ENCODE measurements around the gene GPX4.

Gene GPX4

DNA sequence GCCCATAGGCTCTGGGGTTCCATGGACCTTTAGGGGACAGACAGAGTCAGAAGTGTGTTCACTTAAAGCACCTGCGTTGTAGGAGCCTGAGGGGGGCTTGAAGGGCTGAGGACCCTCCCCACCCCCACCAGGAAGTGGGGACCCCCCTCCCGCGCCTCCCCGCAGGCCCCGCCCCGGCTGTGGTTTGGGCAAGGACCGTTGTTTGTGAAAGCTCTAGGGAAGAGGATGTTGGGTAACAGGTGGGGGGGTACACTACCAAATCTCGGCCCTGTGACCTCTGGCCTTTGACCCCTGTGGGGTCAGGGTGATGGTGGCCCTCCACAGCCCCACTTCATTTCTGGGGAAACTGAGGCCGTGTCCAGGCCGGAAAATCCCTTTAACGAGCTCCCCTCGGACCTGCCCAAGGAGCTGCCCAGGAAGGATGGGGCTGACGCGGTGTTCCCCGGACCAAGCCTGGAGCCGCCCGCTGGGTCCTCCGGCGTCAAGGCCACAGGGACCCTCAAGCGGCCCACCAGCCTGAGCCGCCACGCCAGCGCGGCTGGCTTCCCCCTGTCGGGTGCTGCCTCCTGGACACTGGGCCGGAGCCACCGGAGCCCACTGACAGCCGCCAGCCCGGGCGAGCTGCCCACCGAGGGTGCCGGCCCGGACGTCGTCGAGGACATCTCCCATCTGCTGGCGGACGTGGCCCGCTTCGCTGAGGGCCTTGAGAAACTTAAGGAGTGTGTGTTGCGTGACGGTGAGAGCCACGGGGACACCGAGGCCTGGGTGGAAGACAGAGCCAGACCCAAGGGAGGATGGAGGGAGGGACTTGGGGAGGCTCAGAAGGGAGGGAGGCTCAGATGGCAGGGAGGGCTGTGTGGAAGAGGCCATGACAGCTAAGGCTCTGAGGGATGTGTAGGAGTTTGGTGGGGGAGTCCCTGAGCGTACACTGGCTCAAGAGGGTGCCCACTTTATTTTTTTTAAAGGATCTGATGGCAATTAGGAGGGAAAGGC lies 35.5 kb upstream of the GPX4 start:
- peak in 1 of 3 experiments; percentile 58 for DNase-seq (ENCODE audit: low read depth in 3 of 3)

DNA sequence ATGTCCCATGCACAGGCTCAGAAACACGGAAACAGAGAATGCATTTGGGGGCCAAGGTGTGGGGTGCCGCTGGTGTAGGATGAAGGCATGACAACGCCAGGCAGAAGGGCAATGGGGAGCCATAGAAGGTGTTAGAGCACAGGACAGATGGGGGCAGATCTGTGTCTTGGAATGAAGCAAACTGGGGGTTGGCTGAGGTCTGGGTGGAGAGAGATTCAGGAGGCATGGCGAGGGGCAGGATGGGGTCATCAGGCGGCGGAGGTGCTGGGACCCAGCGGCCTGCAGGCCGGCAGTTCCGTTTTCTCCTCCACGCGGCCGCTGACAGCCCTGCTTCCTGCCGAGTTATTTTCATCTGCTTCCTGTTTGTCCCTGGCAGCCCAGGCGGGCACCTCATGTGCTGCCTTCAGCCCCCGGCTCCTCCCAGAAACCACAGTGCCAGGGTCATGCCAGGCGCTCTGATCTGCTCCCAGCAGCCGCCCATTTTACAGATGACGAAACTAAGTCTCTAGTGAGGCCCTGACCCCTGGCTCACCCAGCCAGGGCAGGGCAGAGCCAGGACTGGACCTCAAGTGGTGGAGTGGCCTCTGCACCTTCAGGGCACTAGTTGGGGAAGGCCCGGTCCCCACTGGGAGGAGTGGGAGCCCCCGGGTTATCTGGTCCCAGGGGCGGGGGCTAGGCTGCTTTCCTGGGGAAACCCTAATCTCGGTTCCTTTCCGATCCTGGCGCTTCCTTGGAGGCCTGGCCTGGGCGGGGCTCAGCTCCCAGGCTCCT lies 34.6 kb upstream of the GPX4 start:
- DNase-seq (ENCODE audit: low read depth in 3 of 3), result peak in 1 of 3 experiments; percentile 61

DNA sequence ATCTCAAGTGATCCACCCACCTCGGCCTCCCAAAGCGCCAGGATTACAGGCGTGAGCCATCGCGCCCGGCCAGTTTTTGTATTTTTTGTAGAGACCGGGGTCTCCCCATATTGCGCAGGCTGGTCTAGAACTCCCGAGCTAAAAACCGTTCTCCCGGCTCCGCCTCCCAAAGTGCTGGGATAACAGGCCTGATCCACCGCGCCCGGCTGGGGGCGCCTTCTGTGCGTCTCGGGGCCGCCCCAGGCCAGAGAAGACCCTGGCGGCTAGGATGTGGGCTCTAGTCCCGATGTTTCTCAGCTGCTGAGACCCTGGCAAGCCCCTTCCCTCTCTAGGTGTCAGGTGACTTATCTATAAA lies 33.2 kb upstream of the GPX4 start:
- DNase-seq (ENCODE audit: low read depth in 3 of 3), result no peak

DNA sequence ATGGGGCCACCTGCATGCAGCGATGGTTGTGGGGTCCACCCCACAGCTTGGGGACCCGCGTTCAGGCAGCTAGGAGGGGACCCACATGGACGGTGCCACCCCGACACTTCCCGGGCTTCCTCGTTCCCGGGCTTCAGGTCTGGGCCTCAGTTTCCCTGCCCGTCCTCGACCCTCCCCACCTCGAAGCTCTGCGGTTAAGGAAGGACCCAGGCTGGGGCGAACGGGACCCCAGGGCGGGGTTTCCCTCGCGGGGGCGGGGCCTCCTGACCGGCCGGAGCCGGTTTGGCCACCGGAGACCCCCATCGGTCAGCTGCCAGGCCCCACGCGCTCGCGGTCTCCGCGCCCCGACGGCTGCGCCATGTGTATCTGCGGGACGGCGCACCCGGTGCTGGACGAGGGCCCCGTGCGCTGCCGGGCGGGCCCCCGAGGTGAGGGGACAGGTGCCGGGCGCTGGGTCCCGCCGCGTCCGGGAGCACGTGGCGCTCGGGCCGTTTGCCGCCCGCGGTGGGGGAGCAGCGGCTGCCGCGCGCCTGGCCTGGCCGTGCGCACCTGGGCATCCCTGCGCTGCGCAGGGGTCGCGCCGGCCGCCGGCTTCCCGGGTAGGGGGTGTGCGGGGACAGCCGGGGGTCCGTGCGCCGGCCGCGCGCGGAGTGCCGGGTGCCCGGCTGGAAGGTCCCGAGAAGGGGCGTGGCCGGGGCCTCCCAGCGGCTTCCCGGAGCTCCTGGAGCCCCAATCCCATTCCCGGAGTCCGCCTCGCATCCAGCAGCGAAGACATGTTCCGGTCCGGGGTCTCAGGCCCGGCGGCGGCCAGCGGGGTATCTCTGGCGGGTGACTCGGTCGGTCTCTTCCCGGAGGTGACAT lies 32.6 kb upstream of the GPX4 start:
- DNase-seq (ENCODE audit: low read depth in 3 of 3), result no peak

DNA sequence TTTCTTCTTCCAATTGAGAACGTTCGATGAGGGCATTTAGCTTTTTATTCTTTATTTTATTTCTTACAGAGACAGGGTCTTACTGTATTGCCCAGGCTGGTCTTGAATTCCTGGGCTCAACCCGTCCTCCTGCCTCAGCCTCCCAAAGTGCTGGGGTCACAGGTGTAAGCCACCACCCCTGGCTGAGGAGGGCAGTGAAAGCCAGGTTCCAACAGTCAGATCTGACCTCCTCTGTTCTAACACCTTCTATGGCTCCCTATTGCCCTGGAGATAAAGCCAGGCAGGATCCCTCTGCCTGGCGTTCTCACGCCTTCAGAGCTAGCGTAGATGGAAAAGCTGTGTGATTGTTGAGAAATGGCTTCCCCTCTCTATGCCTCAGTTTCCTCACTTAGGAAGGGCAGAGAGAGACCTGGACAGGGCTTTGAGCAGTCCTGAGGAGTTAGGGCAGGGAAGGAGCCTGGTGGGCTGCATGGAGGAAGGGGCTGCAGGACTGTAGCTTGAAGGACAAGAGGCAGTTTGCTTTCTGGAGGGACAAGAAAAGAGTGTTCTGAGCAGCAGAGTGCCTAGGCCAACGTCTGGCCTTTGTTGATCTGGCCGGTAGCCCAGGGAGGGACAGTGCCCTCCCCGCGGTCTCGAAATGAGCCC lies 31.3 kb upstream of the GPX4 start:
- DNase-seq (ENCODE audit: low read depth in 3 of 3), result no peak

DNA sequence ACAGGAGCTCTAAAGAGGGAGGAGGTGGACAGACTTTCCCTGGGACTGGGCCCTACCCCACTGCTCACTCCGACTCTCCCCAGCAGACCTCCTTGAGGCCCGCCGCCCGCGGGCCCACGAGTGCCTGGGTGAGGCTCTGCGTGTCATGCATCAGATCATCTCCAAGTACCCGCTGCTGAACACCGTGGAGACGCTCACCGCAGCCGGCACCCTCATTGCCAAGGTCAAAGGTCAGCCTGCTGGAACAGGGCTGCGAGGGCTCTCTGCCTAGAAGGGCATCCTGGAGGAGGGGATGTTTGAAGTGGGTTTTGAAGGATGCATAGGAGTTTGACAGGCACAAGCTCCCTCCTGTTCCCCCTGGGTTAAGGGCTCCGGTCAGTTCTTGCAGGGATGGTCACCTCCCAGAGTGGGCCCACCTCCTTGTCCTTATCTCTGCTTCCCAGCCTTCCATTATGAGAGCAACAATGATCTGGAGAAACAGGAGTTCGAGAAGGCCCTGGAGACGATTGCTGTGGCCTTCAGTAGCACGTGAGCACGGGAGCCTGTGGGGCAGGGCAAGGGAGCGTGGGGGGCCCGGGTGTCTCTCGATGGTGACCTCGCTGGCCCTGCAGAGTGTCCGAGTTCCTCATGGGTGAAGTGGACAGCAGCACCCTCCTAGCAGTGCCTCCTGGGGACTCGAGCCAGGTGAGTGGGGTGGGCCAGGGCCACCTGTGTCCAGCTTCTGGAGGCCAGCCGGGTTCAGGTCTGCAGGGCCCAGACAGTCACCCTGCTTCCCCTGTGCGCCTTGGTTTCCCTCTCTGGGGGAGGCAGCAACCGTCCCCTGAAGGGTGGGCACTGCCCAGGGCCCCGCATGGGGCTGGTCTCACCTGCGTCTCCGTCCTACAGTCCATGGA lies 30.5 kb upstream of the GPX4 start:
- no peak for DNase-seq (ENCODE audit: low read depth in 3 of 3)

DNA sequence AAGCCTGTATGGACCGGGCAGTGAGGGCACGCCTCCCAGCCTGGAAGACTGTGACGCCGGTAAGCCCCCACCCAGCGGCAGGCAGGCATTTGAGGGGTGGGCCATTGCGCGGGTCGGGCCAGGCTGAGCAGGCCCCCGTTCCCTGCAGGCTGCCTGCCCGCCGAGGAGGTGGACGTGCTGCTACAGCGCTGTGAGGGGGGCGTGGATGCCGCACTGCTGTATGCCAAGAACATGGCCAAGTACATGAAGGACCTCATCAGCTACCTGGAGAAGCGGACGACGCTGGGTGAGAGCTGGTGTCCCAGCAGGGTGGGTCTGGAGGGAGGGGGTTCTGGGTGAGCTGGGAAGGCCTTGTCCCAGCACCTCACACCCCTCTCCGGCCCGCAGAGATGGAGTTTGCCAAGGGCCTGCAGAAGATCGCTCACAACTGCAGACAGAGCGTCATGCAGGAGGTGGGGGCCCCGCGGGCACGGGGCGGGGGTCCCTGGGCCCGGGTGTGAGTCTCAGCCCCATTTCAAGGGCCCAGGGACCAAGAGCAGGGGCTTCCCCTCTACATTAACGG lies 29.8 kb upstream of the GPX4 start:
- no peak for DNase-seq (ENCODE audit: low read depth in 3 of 3)

DNA sequence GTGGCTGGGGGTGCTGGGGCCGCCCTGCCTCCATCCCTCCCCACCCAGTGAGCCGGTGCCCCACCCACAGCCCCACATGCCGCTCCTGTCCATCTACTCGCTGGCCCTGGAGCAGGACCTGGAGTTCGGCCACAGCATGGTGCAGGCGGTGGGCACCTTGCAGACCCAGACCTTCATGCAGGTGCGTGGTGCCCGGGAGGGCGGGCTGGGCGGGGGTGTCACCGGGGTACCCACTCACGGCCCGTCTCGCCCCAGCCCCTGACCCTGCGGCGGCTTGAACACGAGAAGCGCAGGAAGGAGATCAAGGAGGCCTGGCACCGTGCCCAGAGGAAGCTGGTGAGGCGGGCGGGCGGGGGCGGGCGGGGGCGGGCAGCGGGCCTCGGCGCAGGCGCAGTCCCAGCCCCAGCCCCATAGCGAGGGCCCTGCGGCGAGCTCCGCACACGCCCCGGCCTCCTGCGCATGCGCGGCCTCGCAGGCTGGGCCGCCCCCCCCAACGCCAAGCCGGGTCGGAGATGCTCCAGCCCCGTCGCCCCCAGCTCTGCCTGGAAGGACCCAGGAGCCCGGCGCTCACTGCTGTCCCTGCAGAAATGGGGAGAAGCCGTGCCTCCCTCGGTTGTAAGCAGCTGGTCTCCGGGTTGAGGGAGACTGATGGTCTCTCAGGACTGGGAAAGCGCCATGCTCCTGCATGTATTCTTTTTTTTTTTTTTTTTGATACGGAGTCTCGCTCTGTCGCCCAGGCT lies 29.1 kb upstream of the GPX4 start:
- DNase-seq (ENCODE audit: low read depth in 3 of 3), result peak in 2 of 3 experiments; percentile 70 to 82

DNA sequence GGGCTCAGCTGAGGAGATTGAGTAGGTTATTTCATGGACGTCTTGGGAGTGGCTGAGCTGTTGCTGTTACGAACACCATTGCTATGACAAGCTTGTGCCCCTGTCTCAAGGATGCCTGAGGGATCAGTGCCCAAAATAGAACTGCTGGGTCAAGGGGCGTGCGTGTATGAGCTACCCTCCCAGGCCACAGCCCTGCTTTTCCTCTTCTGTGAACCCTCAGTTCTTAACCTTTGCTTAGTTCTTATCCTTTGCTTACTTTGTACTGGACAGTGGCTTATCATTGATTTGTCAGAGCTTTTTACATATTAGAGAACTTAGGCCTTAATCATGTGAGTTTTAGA lies 27.8 kb upstream of the GPX4 start:
- no peak for DNase-seq (ENCODE audit: low read depth in 3 of 3)

DNA sequence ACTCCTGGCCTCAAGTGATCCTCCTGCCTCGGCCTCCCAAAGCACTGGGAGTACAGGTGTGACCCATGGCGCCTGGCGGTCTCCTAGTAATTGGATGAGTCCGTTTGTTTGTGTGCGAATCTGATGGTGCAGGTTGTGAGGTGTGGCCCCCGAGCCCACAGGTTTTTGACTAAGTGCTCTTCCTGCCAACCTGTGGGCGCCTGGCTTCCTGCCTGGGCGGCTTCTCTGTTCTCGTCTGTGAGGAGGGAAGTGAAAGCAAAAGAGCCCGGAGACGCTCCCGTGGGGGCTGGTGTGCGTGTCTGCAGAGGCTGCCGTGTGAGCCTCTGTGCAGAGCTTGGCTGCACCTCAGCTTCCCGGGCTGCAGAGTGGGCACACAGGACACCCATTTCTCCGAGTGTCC lies 26.8 kb upstream of the GPX4 start:
- peak; percentile 84 to 91 (median 84) for DNase-seq (ENCODE audit: low read depth in 3 of 3)

DNA sequence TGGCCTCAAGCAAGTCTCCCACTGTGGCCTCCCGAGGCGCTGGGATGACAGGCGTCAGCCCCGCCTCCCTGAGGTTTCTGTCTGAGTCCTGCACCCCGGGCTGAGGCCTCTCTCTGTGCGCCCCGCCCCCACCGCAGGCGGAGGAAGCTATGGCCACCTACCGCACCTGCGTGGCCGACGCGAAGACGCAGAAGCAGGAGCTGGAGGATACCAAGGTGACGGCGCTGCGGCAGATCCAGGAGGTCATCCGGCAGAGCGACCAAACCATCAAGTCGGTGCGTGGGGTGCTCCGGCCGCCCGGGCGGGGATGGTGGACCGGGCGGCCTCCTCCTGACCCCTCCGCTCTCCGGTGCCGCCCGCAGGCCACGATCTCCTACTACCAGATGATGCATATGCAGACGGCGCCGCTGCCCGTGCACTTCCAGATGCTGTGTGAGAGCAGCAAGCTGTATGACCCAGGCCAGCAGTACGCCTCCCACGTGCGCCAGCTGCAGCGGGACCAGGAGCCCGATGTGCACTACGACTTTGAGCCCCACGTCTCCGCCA lies 24.2 kb upstream of the GPX4 start:
- peak in 1 of 3 experiments; percentile 84 for DNase-seq (ENCODE audit: low read depth in 3 of 3)

DNA sequence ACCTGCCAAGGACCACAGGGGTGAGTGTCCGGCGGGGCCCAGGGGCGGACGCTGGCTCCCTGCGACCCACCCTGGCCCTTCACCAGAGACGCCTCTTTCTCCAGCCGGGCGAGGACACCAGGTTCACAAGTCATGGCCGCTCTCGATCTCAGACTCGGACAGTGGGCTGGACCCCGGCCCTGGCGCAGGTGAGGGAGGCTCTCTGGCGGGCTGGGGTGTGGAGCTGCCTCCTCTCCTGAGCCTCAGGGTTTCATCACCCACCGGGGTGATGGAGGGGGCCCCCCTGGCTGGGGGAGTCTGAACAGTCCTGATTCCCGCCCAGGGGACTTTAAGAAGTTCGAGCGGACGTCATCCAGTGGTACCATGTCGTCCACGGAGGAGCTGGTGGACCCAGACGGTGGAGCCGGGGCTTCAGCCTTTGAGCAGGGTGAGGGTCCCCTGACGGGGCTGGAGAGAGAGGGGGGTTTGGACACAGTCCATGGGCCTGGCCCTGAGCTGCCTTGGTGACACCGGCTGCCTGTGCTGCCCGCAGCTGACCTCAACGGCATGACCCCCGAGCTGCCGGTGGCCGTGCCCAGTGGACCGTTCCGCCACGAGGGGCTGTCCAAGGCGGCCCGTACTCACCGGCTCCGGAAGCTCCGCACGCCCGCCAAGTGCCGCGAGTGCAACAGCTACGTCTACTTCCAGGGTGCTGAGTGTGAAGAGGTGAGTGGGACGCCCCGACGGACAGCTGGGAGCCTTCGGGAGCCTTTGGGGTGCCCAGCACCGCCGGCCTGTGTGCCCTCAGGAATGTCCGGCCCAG lies 23.2 kb upstream of the GPX4 start:
- DNase-seq (ENCODE audit: low read depth in 3 of 3), result no peak

DNA sequence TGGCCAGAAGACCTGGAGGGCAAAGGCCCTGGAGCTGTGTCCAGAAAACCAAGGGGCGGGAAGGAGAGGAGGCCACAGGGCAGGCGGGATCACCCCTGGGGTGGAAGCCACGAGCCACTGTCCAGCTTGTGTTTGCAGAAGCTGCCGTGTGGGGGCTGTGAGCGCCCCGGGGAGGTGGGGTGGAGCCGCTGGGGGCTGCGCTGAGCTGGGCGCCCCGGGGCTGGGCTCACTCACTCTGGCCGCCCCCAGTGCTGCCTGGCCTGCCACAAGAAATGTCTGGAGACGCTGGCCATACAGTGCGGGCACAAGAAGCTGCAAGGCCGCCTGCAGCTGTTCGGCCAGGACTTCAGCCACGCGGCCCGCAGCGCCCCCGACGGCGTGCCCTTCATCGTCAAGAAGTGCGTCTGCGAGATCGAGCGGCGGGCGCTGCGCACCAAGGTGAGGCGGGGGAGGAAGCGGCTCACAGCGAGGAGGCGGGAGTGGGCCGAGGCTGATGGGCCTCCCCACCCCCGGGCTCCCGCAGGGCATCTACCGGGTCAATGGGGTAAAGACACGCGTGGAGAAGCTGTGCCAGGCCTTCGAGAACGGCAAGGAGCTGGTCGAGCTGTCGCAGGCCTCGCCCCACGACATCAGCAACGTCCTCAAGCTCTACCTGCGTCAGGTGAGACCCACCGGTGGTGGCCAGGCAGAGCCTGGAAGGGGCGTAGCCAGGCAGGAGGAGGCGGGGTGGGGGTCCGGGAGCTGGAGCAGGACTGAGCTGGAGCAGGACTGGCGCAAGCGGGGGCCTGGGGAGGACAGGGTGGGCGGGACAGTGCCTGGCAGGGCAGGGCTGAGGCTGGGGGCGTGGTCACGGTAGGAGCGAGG lies 22.3 kb upstream of the GPX4 start:
- no peak for DNase-seq (ENCODE audit: low read depth in 3 of 3)

DNA sequence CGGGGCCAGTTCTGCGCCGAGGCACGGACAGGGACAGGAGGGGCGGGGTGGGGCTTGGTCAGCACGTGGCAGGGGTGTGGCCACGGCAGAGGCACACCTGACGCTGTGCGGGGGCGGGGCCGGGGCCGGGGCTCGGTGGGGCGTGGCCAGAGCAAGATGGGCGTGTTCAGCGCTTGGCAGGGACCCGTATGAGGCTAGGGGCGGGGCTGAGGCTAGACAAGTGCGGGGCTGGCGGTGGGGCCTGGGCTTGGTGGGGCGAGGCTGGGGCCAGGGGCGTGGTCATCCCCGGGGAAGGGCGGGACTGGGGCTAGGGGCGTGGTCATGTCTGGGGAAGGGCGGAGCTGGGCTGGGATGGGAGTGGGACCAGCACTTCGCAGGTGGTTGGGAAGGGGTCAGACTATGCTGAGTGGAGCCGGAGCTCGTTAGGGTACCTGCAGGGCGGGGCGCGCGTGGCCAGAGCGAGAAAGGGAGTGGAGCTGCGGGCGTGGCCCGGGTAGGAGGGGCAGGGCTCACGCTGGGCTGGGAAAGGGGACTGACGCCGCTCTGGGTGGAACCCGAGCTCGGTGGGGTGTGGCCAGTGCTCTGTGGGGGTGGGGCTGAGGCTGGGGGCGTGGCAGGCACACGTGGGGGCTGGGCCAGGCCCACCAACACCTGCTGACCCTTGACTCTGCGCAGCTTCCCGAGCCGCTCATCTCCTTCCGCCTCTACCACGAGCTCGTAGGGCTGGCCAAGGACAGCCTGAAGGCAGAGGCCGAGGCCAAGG lies 21.4 kb upstream of the GPX4 start:
- peak in 1 of 3 experiments; percentile 84 for DNase-seq (ENCODE audit: low read depth in 3 of 3)

DNA sequence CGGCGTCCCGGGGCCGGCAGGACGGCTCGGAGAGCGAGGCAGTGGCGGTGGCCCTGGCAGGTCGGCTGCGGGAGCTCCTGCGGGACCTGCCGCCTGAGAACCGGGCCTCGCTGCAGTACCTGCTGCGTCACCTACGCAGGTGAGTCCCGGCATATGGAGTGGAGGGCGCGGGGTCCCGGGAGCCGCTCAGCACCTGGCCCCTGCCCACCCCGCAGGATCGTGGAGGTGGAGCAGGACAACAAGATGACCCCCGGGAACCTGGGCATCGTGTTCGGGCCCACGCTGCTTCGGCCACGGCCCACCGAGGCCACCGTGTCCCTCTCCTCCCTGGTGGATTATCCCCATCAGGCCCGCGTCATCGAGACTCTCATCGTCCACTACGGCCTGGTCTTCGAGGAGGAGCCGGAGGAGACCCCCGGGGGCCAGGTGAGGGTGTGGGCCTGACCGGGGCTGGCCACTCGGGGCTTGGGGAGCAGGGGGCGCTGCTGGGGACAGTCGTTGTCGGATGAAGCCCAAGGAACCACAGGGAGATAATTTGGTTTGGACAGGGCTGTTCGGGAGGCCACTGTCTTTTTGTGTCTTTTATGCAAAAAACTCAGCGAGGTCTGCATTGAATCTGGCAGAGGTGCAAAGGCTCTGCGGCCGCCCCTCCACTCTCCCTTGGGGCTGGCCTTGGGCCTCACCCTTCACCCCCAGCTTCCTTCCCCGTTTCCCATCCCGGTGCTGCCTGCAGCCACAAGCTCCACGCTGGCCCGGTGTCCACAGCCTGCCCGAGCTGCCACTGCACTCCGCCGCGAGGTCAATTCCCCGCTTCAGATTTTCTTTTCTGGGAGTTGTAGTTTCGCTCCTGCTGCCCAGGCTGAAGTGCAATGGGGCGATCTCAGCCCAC lies 20.6 kb upstream of the GPX4 start:
- DNase-seq (ENCODE audit: low read depth in 3 of 3), result no peak

Data from stimulated activated CD4-positive, alpha-beta T cell treated with anti-CD3 and anti-CD28 coated beads, TNF-alpha, amount 100 ng/mL, for 24 hours (primary cell).